ENCODE results near the gene IER3IP1.
"Not testable (repeated sequence)": the region's sequence is repeated elsewhere in the genome, so short reads cannot be mapped to it uniquely, and the experiment has no call there.

The IER3IP1 gene

DNA sequence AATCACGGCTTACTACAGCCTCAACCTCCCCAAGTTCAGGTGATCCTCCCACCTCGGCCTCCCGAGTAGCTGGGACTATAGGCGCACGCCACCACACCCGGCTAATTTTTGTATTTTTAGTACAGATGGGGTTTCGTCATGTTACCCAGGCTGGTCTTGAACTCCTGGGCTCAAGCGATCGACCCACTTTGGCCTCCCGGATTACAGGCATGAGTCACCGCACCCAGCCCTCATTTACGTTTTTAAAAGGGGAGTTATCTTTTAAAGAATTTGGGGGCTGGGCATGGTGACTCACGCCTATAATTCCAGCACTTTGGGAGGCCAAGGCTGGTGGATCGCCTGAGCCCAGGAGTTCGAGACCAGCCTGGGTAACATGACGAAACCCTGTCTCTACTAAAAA, 17.8 kb downstream of the IER3IP1 start:
- not testable (repeated sequence) for DNase-seq

- no peak for DNase-seq
Observed at GRCh38 chr18:47151439-47151838, 24.7 kb downstream of the IER3IP1 start.

DNA sequence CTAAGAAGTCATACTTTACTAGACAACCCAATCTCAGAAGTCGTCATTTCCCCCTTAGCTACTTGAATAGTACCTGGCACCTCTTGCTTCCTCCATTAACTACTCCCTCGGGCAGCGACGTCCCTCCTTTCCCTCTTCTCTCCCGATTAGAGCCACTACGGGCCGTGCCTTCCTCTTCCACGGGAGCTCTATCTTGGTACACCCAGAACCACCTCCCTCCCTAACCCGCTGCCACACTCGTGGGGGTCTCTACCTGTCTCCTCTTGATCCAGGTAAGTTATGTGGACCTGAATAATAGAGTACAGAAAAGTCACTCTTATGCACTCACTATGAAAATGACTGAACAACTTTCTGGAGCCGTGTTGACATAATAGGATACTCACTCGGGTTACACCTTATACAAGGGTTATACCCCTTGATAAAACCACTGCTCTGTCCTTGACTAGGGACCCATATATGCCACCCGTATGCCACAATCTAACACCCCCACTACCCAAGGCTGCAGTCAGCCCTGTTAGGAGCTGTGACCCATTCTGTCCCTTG, 25.3 kb downstream of the IER3IP1 start:
- DNase-seq, result peak in 1 of 2 donors; percentile 15

DNA sequence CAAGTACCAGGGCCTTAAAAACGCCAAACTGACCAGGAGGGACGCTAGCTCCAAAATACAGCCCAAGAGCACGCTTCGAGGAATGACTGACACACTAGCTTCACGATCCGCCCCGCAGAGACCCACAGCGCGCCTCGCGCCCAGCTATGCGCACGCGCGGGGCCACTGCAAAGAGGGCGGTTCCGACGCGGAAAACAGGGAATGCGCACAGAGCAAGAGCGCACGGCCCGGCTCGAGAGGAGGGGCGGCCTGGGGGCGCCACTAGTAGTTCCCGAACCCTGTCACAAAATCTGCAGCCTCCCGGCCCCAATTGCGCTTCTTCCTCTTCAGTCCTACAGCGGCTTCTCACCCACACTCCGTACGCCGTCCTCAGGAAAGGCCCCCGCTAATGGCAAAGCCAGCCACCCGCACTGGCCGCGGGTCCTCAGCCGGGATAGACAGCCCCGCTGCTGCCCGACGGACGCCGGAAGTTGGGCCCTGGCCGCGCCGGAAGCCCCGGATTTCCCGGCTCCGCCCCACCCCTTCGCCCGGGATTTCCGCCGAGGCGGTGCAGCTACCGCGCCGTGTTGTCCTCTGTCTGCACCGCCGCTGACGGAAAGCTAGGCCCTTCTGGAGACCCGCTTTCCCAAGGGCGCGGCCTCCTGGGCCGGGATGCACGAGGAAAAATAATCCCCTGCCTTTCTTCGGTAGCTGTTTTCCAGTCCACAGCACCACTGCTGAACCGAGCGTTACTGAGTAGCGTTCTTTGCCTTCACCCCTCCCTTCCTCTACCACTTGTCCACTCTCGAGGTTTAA, 25.9 kb downstream of the IER3IP1 start, which contains the start of gene HDHD2:
TSS of gene HDHD2 (minus strand) at position 472 of the 795 bp plus-strand sequence. CDS start 14,061 bp downstream, outside the sequence.
- peak; percentile 80 to 87 for DNase-seq

- no peak for DNase-seq
Observed at GRCh38 chr18:47149457-47150028, 26.6 kb downstream of the IER3IP1 start.

DNA sequence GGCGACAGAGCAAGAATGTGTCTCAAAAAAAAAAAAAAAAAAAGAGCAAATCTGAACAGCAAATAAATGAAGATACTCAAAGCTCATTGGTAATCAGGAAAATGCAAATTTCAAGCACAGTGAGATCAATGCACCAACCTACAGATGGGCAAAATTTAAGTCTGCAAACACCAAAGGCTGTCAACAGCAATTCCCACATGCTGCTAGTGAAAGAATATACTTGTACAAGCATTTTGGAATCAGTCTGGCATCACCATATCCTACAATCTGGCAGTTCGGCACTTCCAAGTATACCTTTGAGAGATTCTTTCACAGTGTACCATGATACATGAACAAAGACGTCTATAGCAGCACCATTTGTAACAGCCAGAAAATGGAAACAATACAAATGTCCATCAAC, 30.0 kb downstream of the IER3IP1 start:
- DNase-seq, result no peak

DNA sequence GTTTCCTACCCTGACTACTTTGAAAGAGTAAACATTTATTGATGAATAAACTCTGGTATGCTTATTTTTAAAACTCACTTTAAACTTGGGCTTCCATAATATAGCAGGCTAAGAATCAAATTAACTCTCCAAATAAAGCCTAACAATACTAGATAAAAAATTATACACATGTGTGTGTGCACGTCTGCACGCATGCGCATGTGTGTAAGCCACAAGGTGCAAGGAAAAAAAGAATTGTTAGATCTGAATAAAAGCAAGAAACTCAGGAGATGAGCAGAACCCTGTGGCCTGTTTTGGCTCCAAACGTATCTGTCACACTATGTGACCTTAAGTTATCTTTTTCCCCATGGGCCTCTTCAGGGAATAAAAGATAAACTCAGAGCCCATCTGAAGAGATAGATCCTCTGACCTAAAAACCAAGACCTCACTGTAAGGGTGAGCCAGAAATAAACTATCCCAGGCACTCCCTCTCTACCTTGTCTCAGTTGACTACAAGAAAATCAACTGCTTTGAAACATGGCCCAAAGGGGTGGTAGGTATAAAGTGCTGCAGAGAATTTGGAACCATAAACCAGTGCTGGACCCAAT, 32.2 kb downstream of the IER3IP1 start:
- no peak for DNase-seq

GRCh38 chr18:47143153-47143552, 33.0 kb downstream of the IER3IP1 start:
- no peak for DNase-seq

GRCh38 chr18:47141289-47141688, 34.9 kb downstream of the IER3IP1 start:
- DNase-seq, result no peak

DNA sequence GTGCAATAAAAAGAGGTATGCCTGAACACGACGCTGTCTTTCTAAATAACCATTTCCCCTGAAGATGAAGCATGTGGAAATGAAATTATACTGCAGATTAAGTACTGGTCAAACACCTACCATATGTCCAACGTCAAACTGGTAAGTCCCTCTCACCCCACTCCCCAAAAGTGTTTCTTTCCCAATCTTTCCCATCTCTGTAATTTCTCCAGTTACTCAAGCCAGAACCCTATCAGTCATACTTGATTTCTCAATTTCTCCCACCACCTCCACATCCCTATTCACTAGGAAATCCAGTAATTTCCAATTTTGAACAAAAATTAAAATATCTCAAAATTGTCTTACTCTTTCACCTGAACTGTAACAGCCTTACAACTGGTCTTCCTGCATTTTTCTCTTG, 55.0 kb downstream of the IER3IP1 start:
- peak; percentile 60 to 76 for DNase-seq

DNA sequence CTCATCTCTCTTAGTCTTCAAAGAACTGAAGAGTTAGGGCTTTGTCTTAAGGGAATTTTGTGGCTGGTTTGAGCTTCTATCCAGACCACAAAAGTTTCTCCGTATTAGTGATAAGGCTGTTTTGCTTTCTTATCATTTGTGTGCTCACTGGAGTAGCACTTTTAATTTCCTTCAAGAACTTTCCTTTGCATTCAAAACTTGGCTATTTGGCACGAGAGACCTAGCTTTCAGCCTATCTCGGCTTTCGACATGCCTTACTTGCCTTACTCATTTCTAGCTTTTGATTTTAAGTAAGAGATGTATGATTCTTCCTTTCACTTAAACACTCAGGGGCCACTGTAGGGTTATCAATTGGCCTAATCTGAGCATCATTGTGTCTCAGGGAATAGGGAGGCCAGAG, 55.7 kb downstream of the IER3IP1 start:
- no peak for DNase-seq

GRCh38 chr18:47118981-47119380, 57.2 kb downstream of the IER3IP1 start:
- DNase-seq, result no peak

DNA sequence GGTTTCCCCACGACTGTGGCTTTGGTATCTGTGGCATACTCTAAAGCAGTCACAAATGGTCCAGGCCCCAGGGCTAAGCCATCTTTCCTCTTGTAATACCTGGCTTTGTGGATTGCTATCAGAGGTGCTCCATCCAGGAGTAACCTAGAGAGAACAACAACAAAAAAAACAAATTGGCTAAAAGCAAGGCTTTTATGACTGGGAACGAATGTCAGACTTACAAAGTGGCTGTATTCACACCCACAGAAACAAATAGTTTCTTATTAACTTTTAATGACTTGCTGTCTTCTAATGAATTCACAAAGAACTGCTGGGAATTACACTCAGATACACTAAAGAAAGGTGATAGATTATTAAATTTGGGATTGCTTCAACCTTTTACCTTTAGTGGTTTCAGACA, 61.0 kb downstream of the IER3IP1 start:
- no peak for DNase-seq

GRCh38 chr18:47113796-47114540, 62.2 kb downstream of the IER3IP1 start:
- no peak for DNase-seq

- DNase-seq, result no peak
Observed at GRCh38 chr18:47110492-47111274, 65.5 kb downstream of the IER3IP1 start.

GRCh38 chr18:47109720-47110119, 66.4 kb downstream of the IER3IP1 start:
- DNase-seq, result no peak

- no peak for DNase-seq
Observed at GRCh38 chr18:47108998-47109405, 67.2 kb downstream of the IER3IP1 start.

GRCh38 chr18:47108373-47108772, 67.8 kb downstream of the IER3IP1 start:
- DNase-seq, result no peak

All from inflammatory macrophage treated with lipopolysaccharide for 1 hour (primary cell).